Stromal cell of bone marrow (primary cell): ENCODE results near the gene PITPNC1.

Experiments used
- DNase-seq: peaks from one replicate; pipeline ENCODE4 v3.0.0-alpha.2; 2012; ENCODE audit warnings: low read depth

PITPNC1 gene

GRCh38 chr17:67730731-67731130 is 353.6 kb downstream of the PITPNC1 start:
- no peak for DNase-seq

GRCh38 chr17:67733449-67733848 is 356.4 kb downstream of the PITPNC1 start:
- no peak for DNase-seq

- no peak for DNase-seq
These were observed 360.1 kb downstream of the PITPNC1 start for GRCh38 chr17:67737145-67737544.

GRCh38 chr17:67742025-67742424 is 364.9 kb downstream of the PITPNC1 start:
- no peak for DNase-seq
